ENCODE measurements around the gene A2ML1.
A peak's percentile ranks its signal among the peaks of the same experiment; 100 is the strongest.
"Not testable (repeated sequence)": the region's sequence is repeated elsewhere in the genome, so short reads cannot be mapped to it uniquely, and the experiment has no call there.

The A2ML1 gene

GRCh38 chr12:8816448-8817050 lies 5.9 kb upstream of the A2ML1 start:
- H3K27me3 ChIP-seq (ENCODE audit: control insufficient read depth in 5 of 5, insufficient read depth in 4 of 5, low read length in 5 of 5) = no peaks in the 10 kb centered on the region
- H3K9me3 ChIP-seq (ENCODE audit: control insufficient read depth in 5 of 5, low read length in 5 of 5) = no peaks in the 10 kb centered on the region
- no peak overlapping the region for H3K27ac ChIP-seq (ENCODE audit: low read depth, low read length)
- no peak overlapping the region for H3K4me3 ChIP-seq (ENCODE audit: low read depth in 1 of 5, low read length in 5 of 5)
- H3K36me3 ChIP-seq (ENCODE audit: control insufficient read depth in 5 of 5, insufficient read depth in 5 of 5, low read length in 5 of 5) = no peaks in the 10 kb centered on the region
- H3K4me1 ChIP-seq (ENCODE audit: control insufficient read depth in 5 of 5, insufficient read depth in 5 of 5, low read length in 5 of 5) = no peaks in the 10 kb centered on the region
- H3K9ac ChIP-seq (ENCODE audit: low read length in 5 of 5) = no peak overlapping the region

- Histone ChIP-seq H3K36me3 (ENCODE audit: control insufficient read depth in 5 of 5, insufficient read depth in 5 of 5, low read length in 5 of 5) (no peaks in the 10 kb centered on the region), H3K27ac (ENCODE audit: low read depth, low read length) (no peak overlapping the region), H3K9me3 (ENCODE audit: control insufficient read depth in 5 of 5, low read length in 5 of 5) (no peaks in the 10 kb centered on the region), H3K27me3 (ENCODE audit: control insufficient read depth in 5 of 5, insufficient read depth in 4 of 5, low read length in 5 of 5) (no peaks in the 10 kb centered on the region), H3K4me1 (ENCODE audit: control insufficient read depth in 5 of 5, insufficient read depth in 5 of 5, low read length in 5 of 5) (no peaks in the 10 kb centered on the region), H3K4me3 (ENCODE audit: low read depth in 1 of 5, low read length in 5 of 5) (no peak overlapping the region), H3K9ac (ENCODE audit: low read length in 5 of 5) (no peak overlapping the region)
Measured at GRCh38 chr12:8817856-8818255, 4.6 kb upstream of the A2ML1 start.

GRCh38 chr12:8818526-8818925 lies 3.9 kb upstream of the A2ML1 start:
- H3K36me3 ChIP-seq (ENCODE audit: control insufficient read depth in 5 of 5, insufficient read depth in 5 of 5, low read length in 5 of 5) = no peaks in the 10 kb centered on the region
- H3K4me3 ChIP-seq (ENCODE audit: low read depth in 1 of 5, low read length in 5 of 5) = no peak overlapping the region
- no peak overlapping the region for H3K27ac ChIP-seq (ENCODE audit: low read depth, low read length)
- peaks cover 0 to 1% (median 0%) of the 10 kb centered on the region in 5 donors for H3K4me1 ChIP-seq (ENCODE audit: control insufficient read depth in 5 of 5, insufficient read depth in 5 of 5, low read length in 5 of 5)
- no peak overlapping the region for H3K9ac ChIP-seq (ENCODE audit: low read length in 5 of 5)
- H3K27me3 ChIP-seq (ENCODE audit: control insufficient read depth in 5 of 5, insufficient read depth in 4 of 5, low read length in 5 of 5) = no peaks in the 10 kb centered on the region
- H3K9me3 ChIP-seq (ENCODE audit: control insufficient read depth in 5 of 5, low read length in 5 of 5) = no peaks in the 10 kb centered on the region

GRCh38 chr12:8819666-8819980 lies 2.8 kb upstream of the A2ML1 start:
- H3K9me3 ChIP-seq (ENCODE audit: control insufficient read depth in 5 of 5, low read length in 5 of 5) = no peaks in the 10 kb centered on the region
- no peaks in the 10 kb centered on the region for H3K36me3 ChIP-seq (ENCODE audit: control insufficient read depth in 5 of 5, insufficient read depth in 5 of 5, low read length in 5 of 5)
- peaks cover 0 to 7% (median 5%) of the 10 kb centered on the region in 5 donors for H3K4me1 ChIP-seq (ENCODE audit: control insufficient read depth in 5 of 5, insufficient read depth in 5 of 5, low read length in 5 of 5)
- no peaks in the 10 kb centered on the region for H3K27me3 ChIP-seq (ENCODE audit: control insufficient read depth in 5 of 5, insufficient read depth in 4 of 5, low read length in 5 of 5)
- no peak overlapping the region for H3K9ac ChIP-seq (ENCODE audit: low read length in 5 of 5)
- no peak overlapping the region for H3K4me3 ChIP-seq (ENCODE audit: low read depth in 1 of 5, low read length in 5 of 5)
- H3K27ac ChIP-seq (ENCODE audit: low read depth, low read length) = no peak overlapping the region

- H3K9ac ChIP-seq (ENCODE audit: low read length in 5 of 5); H3K27ac ChIP-seq (ENCODE audit: low read depth, low read length); H3K4me3 ChIP-seq (ENCODE audit: low read depth in 1 of 5, low read length in 5 of 5); H3K4me1 ChIP-seq (ENCODE audit: control insufficient read depth in 5 of 5, insufficient read depth in 5 of 5, low read length in 5 of 5); H3K9me3 ChIP-seq (ENCODE audit: control insufficient read depth in 5 of 5, low read length in 5 of 5); H3K27me3 ChIP-seq (ENCODE audit: control insufficient read depth in 5 of 5, insufficient read depth in 4 of 5, low read length in 5 of 5); H3K36me3 ChIP-seq (ENCODE audit: control insufficient read depth in 5 of 5, insufficient read depth in 5 of 5, low read length in 5 of 5): not testable (repeated sequence)
Measured at GRCh38 chr12:8820676-8821407, 1.6 kb upstream of the A2ML1 start.

- Histone ChIP-seq H3K4me3 (ENCODE audit: low read depth in 1 of 5, low read length in 5 of 5) (no peak overlapping the region), H3K9me3 (ENCODE audit: control insufficient read depth in 5 of 5, low read length in 5 of 5) (peaks cover 0 to 5% (median 0%) of the 10 kb centered on the region in 5 donors), H3K27ac (ENCODE audit: low read depth, low read length) (no peak overlapping the region), H3K9ac (ENCODE audit: low read length in 5 of 5) (no peak overlapping the region), H3K36me3 (ENCODE audit: control insufficient read depth in 5 of 5, insufficient read depth in 5 of 5, low read length in 5 of 5) (no peaks in the 10 kb centered on the region), H3K27me3 (ENCODE audit: control insufficient read depth in 5 of 5, insufficient read depth in 4 of 5, low read length in 5 of 5) (no peaks in the 10 kb centered on the region), H3K4me1 (ENCODE audit: control insufficient read depth in 5 of 5, insufficient read depth in 5 of 5, low read length in 5 of 5) (peaks cover 0 to 7% (median 5%) of the 10 kb centered on the region in 5 donors)
Measured at GRCh38 chr12:8821591-8821990, 830 bp upstream of the A2ML1 start.

GRCh38 chr12:8823565-8824300 lies 1.3 kb downstream of the A2ML1 start:
- H3K4me3 ChIP-seq (ENCODE audit: low read depth in 1 of 5, low read length in 5 of 5) = no peak overlapping the region
- H3K27ac ChIP-seq (ENCODE audit: low read depth, low read length) = no peak overlapping the region

GRCh38 chr12:8827551-8828256 lies 5.3 kb downstream of the A2ML1 start:
- no peak overlapping the region for H3K4me3 ChIP-seq (ENCODE audit: low read depth in 1 of 5, low read length in 5 of 5)
- H3K27me3 ChIP-seq (ENCODE audit: control insufficient read depth in 5 of 5, insufficient read depth in 4 of 5, low read length in 5 of 5) = no peaks in the 10 kb centered on the region
- H3K4me1 ChIP-seq (ENCODE audit: control insufficient read depth in 5 of 5, insufficient read depth in 5 of 5, low read length in 5 of 5) = peaks cover 0 to 12% (median 6%) of the 10 kb centered on the region in 5 donors
- H3K36me3 ChIP-seq (ENCODE audit: control insufficient read depth in 5 of 5, insufficient read depth in 5 of 5, low read length in 5 of 5) = no peaks in the 10 kb centered on the region
- no peak overlapping the region for H3K9ac ChIP-seq (ENCODE audit: low read length in 5 of 5)
- peaks cover 0 to 5% (median 0%) of the 10 kb centered on the region in 5 donors for H3K9me3 ChIP-seq (ENCODE audit: control insufficient read depth in 5 of 5, low read length in 5 of 5)
- H3K27ac ChIP-seq (ENCODE audit: low read depth, low read length) = no peak overlapping the region

More at GRCh38 chr12:8823565-8824300, 1.3 kb downstream of the A2ML1 start:
- Histone ChIP-seq H3K27me3 (ENCODE audit: control insufficient read depth in 5 of 5, insufficient read depth in 4 of 5, low read length in 5 of 5) (no peaks in the 10 kb centered on the region), H3K9me3 (ENCODE audit: control insufficient read depth in 5 of 5, low read length in 5 of 5) (peaks cover 0 to 5% (median 0%) of the 10 kb centered on the region in 5 donors), H3K4me1 (ENCODE audit: control insufficient read depth in 5 of 5, insufficient read depth in 5 of 5, low read length in 5 of 5) (peaks cover 0 to 12% (median 6%) of the 10 kb centered on the region in 5 donors), H3K9ac (ENCODE audit: low read length in 5 of 5) (no peak overlapping the region), H3K36me3 (ENCODE audit: control insufficient read depth in 5 of 5, insufficient read depth in 5 of 5, low read length in 5 of 5) (no peaks in the 10 kb centered on the region)

- peaks cover 0 to 5% (median 0%) of the 10 kb centered on the region in 5 donors for H3K9me3 ChIP-seq (ENCODE audit: control insufficient read depth in 5 of 5, low read length in 5 of 5)
- H3K27me3 ChIP-seq (ENCODE audit: control insufficient read depth in 5 of 5, insufficient read depth in 4 of 5, low read length in 5 of 5) = no peaks in the 10 kb centered on the region
- H3K4me1 ChIP-seq (ENCODE audit: control insufficient read depth in 5 of 5, insufficient read depth in 5 of 5, low read length in 5 of 5) = peaks cover 0 to 12% (median 5%) of the 10 kb centered on the region in 5 donors
- H3K27ac ChIP-seq (ENCODE audit: low read depth, low read length) = no peak overlapping the region
- H3K4me3 ChIP-seq (ENCODE audit: low read depth in 1 of 5, low read length in 5 of 5) = peak overlapping the region in 1 of 5 donors; percentile 15
- no peak overlapping the region for H3K9ac ChIP-seq (ENCODE audit: low read length in 5 of 5)
- no peaks in the 10 kb centered on the region for H3K36me3 ChIP-seq (ENCODE audit: control insufficient read depth in 5 of 5, insufficient read depth in 5 of 5, low read length in 5 of 5)
Measured at GRCh38 chr12:8828257-8829124, 6.1 kb downstream of the A2ML1 start.

All from subcutaneous abdominal adipose tissue (tissue), 5 donors.